Vagina (tissue), 2 donors: ENCODE results near the gene KLF3.

Experiments
- CTCF ChIP-seq, 3 experiments: fragments of 450-650 bp in 2 of 3; fragments of 200-600 bp in 1 of 3; sonication (generic) in 1 of 3; IDR thresholded peaks; one replicate each; pipeline ENCODE4 v1.5.1; 2017 to 2019; ENCODE audit warnings: antibody characterized with exemption in 3 of 3, mild to moderate bottlenecking in 2 of 3, moderate library complexity in 2 of 3
- POLR2A ChIP-seq, 2 donors: fragments of 450-650 bp; IDR thresholded peaks; one replicate each; pipeline ENCODE4 v1.6.1; 2017; ENCODE audit warnings: antibody characterized with exemption in 2 of 2, mild to moderate bottlenecking in 2 of 2, moderate library complexity in 2 of 2
- POLR2AphosphoS5 ChIP-seq, 2 donors: sonication (generic); formaldehyde crosslinking; IDR thresholded peaks; one replicate each; pipeline ENCODE4 v1.9.0; 2017; ENCODE audit warnings: antibody characterized with exemption in 2 of 2, mild to moderate bottlenecking in 2 of 2, low read depth in 1 of 2; ENCODE audit not compliant: insufficient read depth in 1 of 2

- TF ChIP-seq CTCF (IDR thresholded peaks at IDR 0.05) = no peak
- no peak for TF ChIP-seq POLR2A (IDR thresholded peaks at IDR 0.05)
- TF ChIP-seq POLR2AphosphoS5 (IDR thresholded peaks at IDR 0.05; ENCODE audit: insufficient read depth in 1 of 2, low read depth in 1 of 2) = no peak
Observed at GRCh38 chr4:38618505-38618904, 45.5 kb upstream of the KLF3 start.
